ENCODE results near the gene DHX34. TPM values are rescaled to one million over a fixed set of nuclear protein-coding genes. Genes with fewer than 3 reads are reported as not detected.
"Not testable (repeated sequence)": the region's sequence is repeated elsewhere in the genome, so short reads cannot be mapped to it uniquely, and the experiment has no call there.

DHX34 gene
- total and polyA plus RNA-seq, 9 donors, result 7.9 to 13.6 (median 11.0) TPM

DNA sequence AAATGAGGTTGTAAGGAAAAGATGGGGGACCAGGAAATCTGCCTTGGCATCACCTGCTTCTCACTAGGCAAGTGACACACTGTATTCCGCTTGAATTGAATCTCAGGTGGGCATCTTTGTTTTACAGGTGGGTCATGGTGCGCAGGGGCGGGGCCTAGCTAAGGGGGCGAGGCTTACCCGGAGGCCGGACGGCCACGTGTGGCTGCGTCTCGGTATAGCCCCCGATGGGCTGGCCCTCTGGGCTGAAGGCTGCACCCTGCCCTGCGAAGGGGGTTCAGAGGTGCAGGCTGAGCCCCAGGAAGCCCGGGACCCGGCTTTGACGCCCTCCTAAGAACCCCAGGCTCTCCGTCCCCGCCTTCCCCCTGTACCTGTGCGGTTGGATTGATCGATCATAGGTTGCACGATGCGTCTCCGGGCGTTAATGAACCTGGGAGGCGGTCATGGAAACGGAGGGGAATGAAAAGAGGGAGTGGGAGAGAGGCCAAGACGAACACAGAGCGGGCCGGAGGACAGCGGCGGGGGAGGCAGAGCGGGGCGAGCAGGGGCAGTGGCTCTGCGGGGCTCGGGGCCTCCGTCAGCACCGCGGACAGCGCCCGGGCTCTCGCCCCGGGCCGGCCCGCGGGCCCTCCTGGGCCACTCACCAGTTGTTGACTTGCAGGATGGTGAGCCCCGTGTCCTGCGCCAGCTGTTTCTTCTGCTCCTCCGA lies 57.7 kb downstream of the DHX34 start:
- H3K9me3 ChIP-seq (replicated peaks; ENCODE audit: control insufficient read depth, low read depth, low read length), result no peaks in the 10 kb centered on the region
- no peak overlapping the region for H3K27ac ChIP-seq (ENCODE audit: low read length)
- DNase-seq, result peak; percentile 34
- H3K36me3 ChIP-seq (ENCODE audit: control insufficient read depth, insufficient read depth, low read length), result no peaks in the 10 kb centered on the region
- H3K27me3 ChIP-seq (ENCODE audit: control insufficient read depth, insufficient read depth, low read length), result peaks cover 12% of the 10 kb centered on the region
- no peaks in the 10 kb centered on the region for H3K4me1 ChIP-seq (ENCODE audit: control insufficient read depth, insufficient read depth, low read length)
- WGBS (ENCODE audit: insufficient coverage), result 5% methylated on average over 34 of the region's 47 CpGs
- no peak overlapping the region for H3K4me3 ChIP-seq (ENCODE audit: low read length)

DNA sequence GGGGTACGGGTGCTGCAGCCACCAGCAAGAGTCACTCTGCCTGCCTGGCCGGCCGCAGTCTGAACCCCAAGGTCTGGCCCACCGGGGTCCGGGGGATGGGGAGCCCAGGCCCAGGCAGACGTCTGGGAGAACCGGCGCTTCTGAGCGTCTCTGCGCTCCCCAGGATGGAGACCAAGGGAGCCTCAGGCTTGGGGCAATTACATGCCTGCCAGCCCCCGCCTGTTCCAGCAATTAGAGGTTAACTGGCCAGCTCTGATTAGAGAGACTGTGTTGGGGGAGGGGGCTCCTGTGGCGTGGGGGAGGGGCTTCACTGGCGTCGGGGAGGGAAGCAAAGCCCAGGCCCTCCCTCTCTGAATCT lies 58.3 kb downstream of the DHX34 start:
- peaks cover 12% of the 10 kb centered on the region for H3K27me3 ChIP-seq (ENCODE audit: control insufficient read depth, insufficient read depth, low read length)
- no peak for DNase-seq
- no peak overlapping the region for H3K27ac ChIP-seq (ENCODE audit: low read length)
- no peak overlapping the region for H3K4me3 ChIP-seq (ENCODE audit: low read length)
- H3K36me3 ChIP-seq (ENCODE audit: control insufficient read depth, insufficient read depth, low read length), result no peaks in the 10 kb centered on the region
- H3K9me3 ChIP-seq (replicated peaks; ENCODE audit: control insufficient read depth, low read depth, low read length), result no peaks in the 10 kb centered on the region
- no peaks in the 10 kb centered on the region for H3K4me1 ChIP-seq (ENCODE audit: control insufficient read depth, insufficient read depth, low read length)
- WGBS (ENCODE audit: insufficient coverage), result 10% methylated on average over 10 of the region's 14 CpGs

DNA sequence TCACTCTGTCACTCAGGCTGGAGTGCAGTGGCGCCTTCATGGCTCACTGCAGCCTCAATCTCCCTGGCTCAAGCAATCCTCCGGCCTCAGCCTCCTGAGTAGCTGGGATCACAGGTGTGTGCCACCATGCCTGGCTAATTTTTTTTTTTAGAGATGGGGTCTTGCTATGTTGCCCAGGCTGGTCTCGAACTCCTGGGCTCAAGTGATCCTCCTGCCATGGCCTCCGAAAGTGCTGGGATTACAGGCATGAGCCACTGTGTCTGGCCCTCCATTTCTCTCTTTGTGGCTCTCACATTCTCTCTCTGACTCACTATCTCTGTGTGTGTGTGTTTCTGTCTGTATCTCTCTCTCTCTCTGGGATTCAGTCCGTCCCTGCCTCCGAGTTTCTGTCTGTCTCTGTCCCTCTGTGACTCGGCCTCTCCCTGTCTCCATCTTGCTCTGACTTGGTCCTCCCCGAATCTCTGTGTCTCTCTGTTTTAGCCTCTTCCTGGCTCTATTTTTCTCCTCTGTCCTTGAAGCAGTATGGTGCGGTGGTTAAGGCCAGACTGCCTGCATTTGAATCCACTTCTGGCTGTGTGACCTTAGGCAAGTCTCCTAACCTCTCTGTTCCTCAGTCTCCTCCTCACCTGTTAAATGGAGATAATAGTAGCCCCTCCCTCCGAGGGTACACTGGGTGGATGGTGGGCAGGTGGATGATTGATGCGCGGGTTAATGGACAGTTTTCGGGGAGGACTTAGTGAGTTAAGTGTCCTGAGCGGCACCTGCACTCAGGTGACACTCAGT lies 59.2 kb downstream of the DHX34 start:
- 84% methylated on average over 9 of the region's 14 CpGs for WGBS (ENCODE audit: insufficient coverage)
- H3K4me1 ChIP-seq (ENCODE audit: control insufficient read depth, insufficient read depth, low read length), result no peaks in the 10 kb centered on the region
- no peak for DNase-seq
- no peaks in the 10 kb centered on the region for H3K36me3 ChIP-seq (ENCODE audit: control insufficient read depth, insufficient read depth, low read length)
- no peaks in the 10 kb centered on the region for H3K9me3 ChIP-seq (replicated peaks; ENCODE audit: control insufficient read depth, low read depth, low read length)
- H3K4me3 ChIP-seq (ENCODE audit: low read length), result no peak overlapping the region
- peaks cover 12% of the 10 kb centered on the region for H3K27me3 ChIP-seq (ENCODE audit: control insufficient read depth, insufficient read depth, low read length)
- H3K27ac ChIP-seq (ENCODE audit: low read length), result no peak overlapping the region

DNA sequence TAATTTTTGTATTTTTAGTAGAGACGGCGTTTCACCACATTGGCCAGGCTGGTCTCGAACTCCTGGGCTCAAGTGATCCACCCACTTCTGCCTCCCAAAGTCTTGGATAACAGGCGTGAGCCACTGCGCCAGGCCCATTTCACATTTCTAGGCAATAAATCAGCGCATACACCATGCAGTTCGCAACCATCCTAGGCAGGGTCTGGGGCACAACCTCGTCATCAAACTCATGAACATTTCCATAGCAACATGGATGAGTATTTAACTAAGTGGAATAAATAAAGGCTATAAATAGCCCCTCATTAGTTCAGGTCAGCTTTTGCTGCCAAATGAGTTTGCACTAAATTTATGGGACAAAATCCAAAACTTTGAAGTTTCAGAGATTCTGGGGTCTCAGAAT lies 62.0 kb downstream of the DHX34 start:
- H3K27me3 ChIP-seq (ENCODE audit: control insufficient read depth, insufficient read depth, low read length), result peaks cover 20% of the 10 kb centered on the region
- H3K9me3 ChIP-seq (replicated peaks; ENCODE audit: control insufficient read depth, low read depth, low read length), result no peaks in the 10 kb centered on the region
- H3K36me3 ChIP-seq (ENCODE audit: control insufficient read depth, insufficient read depth, low read length), result peaks cover 4% of the 10 kb centered on the region
- WGBS (ENCODE audit: insufficient coverage), result 81% methylated on average over 2 of the region's 8 CpGs
- no peak overlapping the region for H3K4me3 ChIP-seq (ENCODE audit: low read length)
- no peak overlapping the region for H3K27ac ChIP-seq (ENCODE audit: low read length)
- H3K4me1 ChIP-seq (ENCODE audit: control insufficient read depth, insufficient read depth, low read length), result no peaks in the 10 kb centered on the region
- no peak for DNase-seq

DNA sequence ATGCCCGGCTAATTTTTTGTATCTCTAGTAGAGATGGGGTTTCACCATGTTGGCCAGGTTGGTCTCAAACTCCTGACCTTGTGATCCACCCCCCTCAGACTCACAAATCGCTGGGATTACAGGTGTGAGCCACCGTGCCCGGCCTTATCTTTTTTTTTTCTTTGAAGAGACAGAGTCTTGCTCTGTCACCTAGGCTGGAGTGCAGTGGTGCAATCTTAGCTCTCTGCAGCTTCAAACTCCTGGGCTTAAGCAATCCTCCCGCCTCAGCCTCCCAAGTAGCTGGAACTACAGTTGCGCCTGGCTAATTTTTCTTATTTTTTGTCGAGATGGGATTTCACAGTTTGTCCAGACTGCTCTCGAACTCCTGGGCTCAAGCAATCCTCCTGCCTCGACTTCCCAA lies 62.6 kb downstream of the DHX34 start:
- DNase-seq; H3K4me1 ChIP-seq (ENCODE audit: control insufficient read depth, insufficient read depth, low read length): not testable (repeated sequence)
- 82% methylated on average over 8 of the region's 9 CpGs for WGBS (ENCODE audit: insufficient coverage)

DNA sequence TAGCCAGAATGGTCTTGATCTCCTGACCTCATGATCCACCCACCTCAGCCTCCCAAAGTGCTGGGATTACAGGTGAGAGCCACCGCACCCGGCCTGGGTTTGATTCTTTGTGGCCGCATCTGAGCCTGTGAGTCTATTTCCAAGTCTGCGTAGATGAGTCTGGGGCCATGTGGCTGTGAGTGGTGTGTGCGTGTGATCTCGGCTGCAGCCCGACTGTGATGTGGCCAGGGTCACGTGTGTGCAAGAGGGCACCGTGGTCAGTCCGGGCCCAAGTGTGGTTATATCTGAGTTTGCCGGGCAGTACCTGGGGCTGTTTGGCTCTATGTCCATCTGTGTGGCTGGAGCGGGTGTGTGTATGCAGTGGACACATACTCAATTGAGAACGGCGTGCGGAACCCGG lies 64.8 kb downstream of the DHX34 start:
- H3K36me3 ChIP-seq (ENCODE audit: control insufficient read depth, insufficient read depth, low read length), result peaks cover 4% of the 10 kb centered on the region
- no peaks in the 10 kb centered on the region for H3K9me3 ChIP-seq (replicated peaks; ENCODE audit: control insufficient read depth, low read depth, low read length)
- no peak for DNase-seq
- 91% methylated on average over 10 of the region's 16 CpGs for WGBS (ENCODE audit: insufficient coverage)
- peaks cover 37% of the 10 kb centered on the region for H3K27me3 ChIP-seq (ENCODE audit: control insufficient read depth, insufficient read depth, low read length)
- H3K4me1 ChIP-seq (ENCODE audit: control insufficient read depth, insufficient read depth, low read length), result peaks cover 7% of the 10 kb centered on the region
- H3K27ac ChIP-seq (ENCODE audit: low read length), result no peak overlapping the region
- no peak overlapping the region for H3K4me3 ChIP-seq (ENCODE audit: low read length)

More for the DNA sequence above, 62.6 kb downstream of the DHX34 start:
- H3K27me3 ChIP-seq (ENCODE audit: control insufficient read depth, insufficient read depth, low read length), result peaks cover 20% of the 10 kb centered on the region
- H3K36me3 ChIP-seq (ENCODE audit: control insufficient read depth, insufficient read depth, low read length); H3K27ac ChIP-seq (ENCODE audit: low read length); H3K4me3 ChIP-seq (ENCODE audit: low read length); H3K9me3 ChIP-seq (replicated peaks; ENCODE audit: control insufficient read depth, low read depth, low read length): not testable (repeated sequence)

DNA sequence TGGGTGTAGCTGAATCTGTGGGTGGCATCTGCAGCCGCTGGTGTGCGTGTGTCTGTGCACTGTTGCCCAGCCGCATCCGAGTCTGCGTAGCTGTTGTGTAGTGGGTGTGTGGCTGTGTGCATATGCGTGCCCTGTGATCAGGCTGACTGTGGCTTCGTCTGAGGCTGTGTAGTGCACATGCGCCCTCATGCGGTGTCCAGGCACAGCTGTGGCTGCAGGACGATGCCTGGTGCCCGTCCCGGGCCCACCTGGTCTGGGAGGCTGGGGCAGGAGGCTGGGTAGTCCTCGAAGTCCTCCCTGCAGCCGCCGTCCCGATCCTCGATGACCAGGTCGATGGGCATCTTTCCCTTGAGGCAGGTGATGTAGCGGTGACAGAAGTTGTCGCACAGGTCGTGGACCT lies 65.4 kb downstream of the DHX34 start:
- Histone ChIP-seq H3K4me3 (ENCODE audit: low read length) (no peak overlapping the region), H3K36me3 (ENCODE audit: control insufficient read depth, insufficient read depth, low read length) (peaks cover 4% of the 10 kb centered on the region), H3K9me3 (replicated peaks; ENCODE audit: control insufficient read depth, low read depth, low read length) (no peaks in the 10 kb centered on the region), H3K27ac (ENCODE audit: low read length) (no peak overlapping the region), H3K27me3 (ENCODE audit: control insufficient read depth, insufficient read depth, low read length) (peaks cover 39% of the 10 kb centered on the region), H3K4me1 (ENCODE audit: control insufficient read depth, insufficient read depth, low read length) (peaks cover 7% of the 10 kb centered on the region)
- WGBS (ENCODE audit: insufficient coverage), result 49% methylated on average over 13 of the region's 21 CpGs
- DNase-seq, result no peak

DNA sequence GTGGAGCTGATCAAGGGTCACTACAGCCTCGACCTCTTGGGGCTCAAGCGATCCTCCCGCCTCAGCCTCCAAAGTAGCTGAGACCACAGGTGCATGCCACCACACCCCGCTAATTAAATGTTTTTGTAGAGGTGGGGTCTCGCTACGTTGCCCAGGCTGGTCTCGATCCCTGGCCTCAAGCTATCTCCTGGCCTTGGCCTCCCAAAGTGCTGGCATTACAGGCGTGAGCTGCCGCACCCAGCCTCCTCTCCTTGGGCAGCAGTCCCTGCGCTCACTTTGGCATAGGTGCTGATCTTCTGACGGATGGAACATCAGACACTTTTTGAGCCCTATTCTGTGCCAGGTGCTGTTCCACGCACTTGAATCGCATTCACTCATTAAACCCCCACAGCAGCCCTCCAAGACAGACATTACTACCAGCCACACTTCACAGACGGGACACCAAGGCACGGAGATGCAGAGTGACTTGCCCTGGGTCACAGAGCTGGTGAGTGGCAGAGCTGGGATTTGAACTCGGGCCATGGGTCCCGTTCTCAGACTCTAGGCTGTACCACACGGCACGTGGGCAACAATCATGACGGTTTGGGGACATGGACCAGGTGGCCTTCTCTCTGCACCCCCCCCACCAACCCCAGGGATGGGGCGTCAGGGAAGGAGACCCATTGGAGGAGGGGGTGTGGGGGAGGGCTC lies 67.0 kb downstream of the DHX34 start:
- Histone ChIP-seq H3K4me1 (ENCODE audit: control insufficient read depth, insufficient read depth, low read length) (peaks cover 9% of the 10 kb centered on the region), H3K27me3 (ENCODE audit: control insufficient read depth, insufficient read depth, low read length) (peaks cover 56% of the 10 kb centered on the region), H3K27ac (ENCODE audit: low read length) (no peak overlapping the region), H3K9me3 (replicated peaks; ENCODE audit: control insufficient read depth, low read depth, low read length) (no peaks in the 10 kb centered on the region), H3K36me3 (ENCODE audit: control insufficient read depth, insufficient read depth, low read length) (peaks cover 4% of the 10 kb centered on the region), H3K4me3 (ENCODE audit: low read length) (no peak overlapping the region)
- DNase-seq, result no peak
- 98% methylated on average over 13 of the region's 21 CpGs for WGBS (ENCODE audit: insufficient coverage)

DNA sequence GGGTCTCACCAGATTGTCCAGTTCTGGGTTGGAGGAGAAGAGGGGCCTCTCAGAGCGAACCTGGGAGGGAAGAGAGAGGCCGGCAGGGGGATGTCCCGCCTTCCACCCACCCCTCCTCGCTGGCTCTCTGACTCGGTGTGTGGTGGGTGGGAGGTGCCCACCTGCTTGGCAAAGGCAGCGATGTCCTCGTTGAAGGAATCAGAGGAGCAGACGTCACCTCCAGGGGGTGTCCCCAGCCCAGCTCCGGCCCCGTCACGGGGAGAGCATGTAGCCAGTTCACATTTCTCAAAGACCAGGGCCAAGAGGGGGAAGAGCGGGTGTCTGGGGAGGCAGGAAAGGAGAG lies 67.5 kb downstream of the DHX34 start:
- H3K9me3 ChIP-seq (replicated peaks; ENCODE audit: control insufficient read depth, low read depth, low read length), result no peaks in the 10 kb centered on the region
- peaks cover 4% of the 10 kb centered on the region for H3K36me3 ChIP-seq (ENCODE audit: control insufficient read depth, insufficient read depth, low read length)
- H3K4me3 ChIP-seq (ENCODE audit: low read length), result no peak overlapping the region
- H3K4me1 ChIP-seq (ENCODE audit: control insufficient read depth, insufficient read depth, low read length), result peaks cover 11% of the 10 kb centered on the region
- peaks cover 61% of the 10 kb centered on the region for H3K27me3 ChIP-seq (ENCODE audit: control insufficient read depth, insufficient read depth, low read length)
- DNase-seq, result no peak
- no peak overlapping the region for H3K27ac ChIP-seq (ENCODE audit: low read length)
- 11% methylated on average over 8 of the region's 12 CpGs for WGBS (ENCODE audit: insufficient coverage)

DNA sequence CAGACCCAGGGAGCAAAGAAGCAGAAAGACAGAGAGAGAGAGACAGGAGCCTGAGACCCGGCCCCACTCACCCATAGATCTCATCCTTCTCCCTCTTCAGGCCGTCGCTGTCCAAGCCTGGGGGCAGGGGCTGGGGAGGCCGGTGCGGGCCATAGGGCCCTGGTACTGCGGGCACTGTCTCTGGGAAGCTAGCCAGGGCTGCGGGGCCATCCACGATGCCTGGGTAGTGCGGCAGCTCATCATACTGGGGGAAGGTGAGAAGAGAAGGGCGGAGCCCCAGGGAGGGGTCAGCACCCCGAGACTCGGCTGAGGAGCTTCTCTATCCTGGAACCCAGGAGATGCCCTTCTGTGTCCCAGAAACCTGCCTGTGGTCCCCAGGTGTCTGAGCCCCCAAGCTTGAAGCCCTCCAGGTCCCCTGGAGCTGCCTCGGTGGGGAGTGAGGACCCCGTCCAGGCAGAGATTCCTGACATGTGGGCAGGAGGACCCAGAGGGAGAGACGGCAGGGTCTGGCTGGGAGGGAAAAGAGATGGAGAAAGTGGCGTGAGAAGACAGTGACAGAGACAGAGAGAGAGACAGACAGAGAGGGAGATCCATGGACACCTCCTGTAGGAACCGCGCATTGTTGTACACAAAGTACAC lies 68.1 kb downstream of the DHX34 start:
- H3K27me3 ChIP-seq (ENCODE audit: control insufficient read depth, insufficient read depth, low read length), result peaks cover 67% of the 10 kb centered on the region
- H3K4me1 ChIP-seq (ENCODE audit: control insufficient read depth, insufficient read depth, low read length), result peaks cover 11% of the 10 kb centered on the region
- H3K4me3 ChIP-seq (ENCODE audit: low read length), result no peak overlapping the region
- 11% methylated on average over 15 of the region's 18 CpGs for WGBS (ENCODE audit: insufficient coverage)
- DNase-seq, result no peak
- no peak overlapping the region for H3K27ac ChIP-seq (ENCODE audit: low read length)
- no peaks in the 10 kb centered on the region for H3K9me3 ChIP-seq (replicated peaks; ENCODE audit: control insufficient read depth, low read depth, low read length)
- peaks cover 4% of the 10 kb centered on the region for H3K36me3 ChIP-seq (ENCODE audit: control insufficient read depth, insufficient read depth, low read length)

All from muscle of leg (tissue), 11 donors.